Liver (tissue), 9 donors: ENCODE measurements around the gene KRT17. TPM values are rescaled to one million over a fixed set of nuclear protein-coding genes. Genes with fewer than 3 reads are reported as not detected.

Experiments
- DNase-seq: peaks from one replicate; pipeline ENCODE4 v3.0.0-alpha.2; 2017; ENCODE audit warnings: low spot score
- H3K27ac ChIP-seq, 2 donors: one replicate each; pipeline ENCODE4 v1.7.0; 2013; ENCODE audit warnings: inconsistent platforms in 2 of 2, low read length in 2 of 2, control low read depth in 1 of 2, low read depth in 1 of 2, mild to moderate bottlenecking in 1 of 2
- H3K27me3 ChIP-seq, 4 donors: one replicate each; pipeline versions ENCODE4 v1.6.1 to v1.7.0; 2013; ENCODE audit warnings: low read length in 3 of 4, inconsistent platforms in 1 of 4, mild to moderate bottlenecking in 1 of 4, moderate library complexity in 1 of 4; ENCODE audit not compliant: control insufficient read depth in 4 of 4, insufficient read depth in 4 of 4
- H3K36me3 ChIP-seq, 4 donors: one replicate each; pipeline versions ENCODE4 v1.6.1 to v1.7.0; 2013; ENCODE audit warnings: low read length in 3 of 4, mild to moderate bottlenecking in 3 of 4, low read depth in 1 of 4, moderate library complexity in 1 of 4; ENCODE audit not compliant: control insufficient read depth in 4 of 4, insufficient read depth in 3 of 4
- H3K4me1 ChIP-seq, 4 donors: one replicate each; pipeline versions ENCODE4 v1.6.1 to v1.7.0; 2013; ENCODE audit warnings: low read length in 3 of 4, mild to moderate bottlenecking in 3 of 4, moderate library complexity in 1 of 4; ENCODE audit not compliant: control insufficient read depth in 4 of 4, insufficient read depth in 4 of 4
- H3K4me3 ChIP-seq, 3 donors: one replicate each; pipeline versions ENCODE4 v1.6.1 to v1.7.0; 2013; ENCODE audit warnings: low read length in 3 of 3, control low read depth in 1 of 3, low read depth in 1 of 3, mild to moderate bottlenecking in 1 of 3
- H3K9ac ChIP-seq, 2 donors: one replicate each; pipeline ENCODE4 v1.7.0; 2013; ENCODE audit warnings: low read length in 2 of 2, mild to moderate bottlenecking in 2 of 2, moderate library complexity in 2 of 2, control low read depth in 1 of 2, low read depth in 1 of 2
- H3K9me3 ChIP-seq, 4 donors: one replicate each; pipeline versions ENCODE4 v1.6.1 to v1.7.0; 2013; ENCODE audit warnings: low read length in 3 of 4; ENCODE audit not compliant: control insufficient read depth in 4 of 4
- EGR1 ChIP-seq, 2 donors: IDR thresholded peaks; 2 replicates each; pipeline ENCODE4 v1.6.1; 2016 to 2018; ENCODE audit warnings: antibody characterized with exemption in 2 of 2, low read depth in 2 of 2
- FOXA1 ChIP-seq: IDR thresholded peaks from 2 replicates; pipeline ENCODE4 v1.6.1; 2016; ENCODE audit warnings: antibody characterized with exemption
- GABPA ChIP-seq, 2 donors: IDR thresholded peaks in 1 of 2; conservative IDR thresholded peaks in 1 of 2; 2 replicates each; pipeline ENCODE4 v1.6.1; 2016; ENCODE audit warnings: antibody characterized with exemption in 2 of 2, mild to moderate bottlenecking in 1 of 2, moderate library complexity in 1 of 2
- NR2F2 ChIP-seq: IDR thresholded peaks from 2 replicates; pipeline ENCODE4 v1.6.1; 2016; ENCODE audit warnings: antibody characterized with exemption
- RAD21 ChIP-seq, 2 donors: IDR thresholded peaks; 2 replicates each; pipeline ENCODE4 v1.6.1; 2016; ENCODE audit warnings: antibody characterized with exemption in 2 of 2, mild to moderate bottlenecking in 2 of 2
- SP1 ChIP-seq: IDR thresholded peaks from 2 replicates; pipeline ENCODE4 v1.6.1; 2018; ENCODE audit warnings: antibody characterized with exemption, mild to moderate bottlenecking
- TAF1 ChIP-seq: conservative IDR thresholded peaks from 2 replicates; pipeline ENCODE4 v1.6.1; 2016; ENCODE audit warnings: antibody characterized with exemption, mild to moderate bottlenecking
- WGBS: extraction: QIAGEN DNeasy Blood & Tissue Kit; methylation state at CpG from one replicate; pipeline ENCODE4 v1.1.7; 2013; 5-methylcytosine and 5-hydroxymethylcytosine counted together
- polyA plus RNA-seq, 2 donors: library from polyadenylated mRNA; stranded (reverse) in 1 of 2; unstranded in 1 of 2; fragments of 200-250 nt in 1 of 2; fragments of >200 nt in 1 of 2; fragmentation: Nextera tagmentation in 1 of 2; extraction: Ambion mirVana in 1 of 2; gene quantifications; one replicate each; pipeline versions ENCODE4 v1.2.1 to v1.2.3, GENCODE V29; 2013 to 2015
- total RNA-seq, 2 donors: library from RNA; depleted of rRNA; stranded (reverse); fragments of >200 nt; gene quantifications; one replicate each; pipeline ENCODE4 v1.2.3, GENCODE V29; 2014
- TF ChIP-seq, protein P1 (sequence below): fragments of 150-350 bp; IDR thresholded peaks from 2 replicates; pipeline ENCODE4 v1.5.1; 2017; ENCODE audit warnings: improper control_type of control experiment, low read depth, low read length; ENCODE audit not compliant: missing input control
- TF ChIP-seq, protein P2 (sequence below): IDR thresholded peaks from 2 replicates; pipeline ENCODE4 v1.6.1; 2016; ENCODE audit warnings: antibody characterized with exemption
- TF ChIP-seq, protein P3 (sequence below): IDR thresholded peaks from 2 replicates; pipeline ENCODE4 v1.6.1; 2016; ENCODE audit warnings: antibody characterized with exemption, mild to moderate bottlenecking
- donor health status: healthy.
- donor health status: healthy.
- donor health status: healthy.
- donor health status: healthy.
- donor health status: healthy.

The KRT17 gene
- total and polyA plus RNA-seq, 4 donors, result 0.15 TPM; not detected in 3

DNA sequence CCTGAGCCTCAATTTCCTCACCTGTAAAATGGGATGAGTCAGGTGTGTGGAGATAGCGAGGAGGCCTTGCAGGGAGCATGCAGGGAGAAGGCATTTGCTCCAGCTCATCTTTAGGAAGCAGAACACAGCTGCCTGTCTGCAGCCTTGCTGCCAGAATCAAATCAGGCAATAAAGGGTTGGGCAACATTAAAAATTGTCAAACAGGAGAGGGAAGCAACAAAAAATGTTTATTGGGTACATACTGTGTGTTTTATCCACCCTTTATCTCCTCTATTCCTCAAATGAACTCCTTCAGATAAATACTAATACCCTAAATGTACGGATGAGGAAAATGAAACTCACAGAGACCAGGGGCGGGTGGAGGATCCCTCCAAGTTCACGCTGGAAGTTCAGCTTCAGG, 24.1 kb downstream of the KRT17 start:
- Histone ChIP-seq H3K27me3 (no peaks in the 10 kb centered on the region), H3K36me3 (no peaks in the 10 kb centered on the region), H3K27ac (no peak overlapping the region), H3K4me3 (no peak overlapping the region), H3K9ac (no peak overlapping the region), H3K9me3 (no peaks in the 10 kb centered on the region), H3K4me1 (no peaks in the 10 kb centered on the region)
- no peak for DNase-seq
- WGBS, result 79% methylated on average over 4 of the region's 4 CpGs
- TF ChIP-seq, protein P1, sequence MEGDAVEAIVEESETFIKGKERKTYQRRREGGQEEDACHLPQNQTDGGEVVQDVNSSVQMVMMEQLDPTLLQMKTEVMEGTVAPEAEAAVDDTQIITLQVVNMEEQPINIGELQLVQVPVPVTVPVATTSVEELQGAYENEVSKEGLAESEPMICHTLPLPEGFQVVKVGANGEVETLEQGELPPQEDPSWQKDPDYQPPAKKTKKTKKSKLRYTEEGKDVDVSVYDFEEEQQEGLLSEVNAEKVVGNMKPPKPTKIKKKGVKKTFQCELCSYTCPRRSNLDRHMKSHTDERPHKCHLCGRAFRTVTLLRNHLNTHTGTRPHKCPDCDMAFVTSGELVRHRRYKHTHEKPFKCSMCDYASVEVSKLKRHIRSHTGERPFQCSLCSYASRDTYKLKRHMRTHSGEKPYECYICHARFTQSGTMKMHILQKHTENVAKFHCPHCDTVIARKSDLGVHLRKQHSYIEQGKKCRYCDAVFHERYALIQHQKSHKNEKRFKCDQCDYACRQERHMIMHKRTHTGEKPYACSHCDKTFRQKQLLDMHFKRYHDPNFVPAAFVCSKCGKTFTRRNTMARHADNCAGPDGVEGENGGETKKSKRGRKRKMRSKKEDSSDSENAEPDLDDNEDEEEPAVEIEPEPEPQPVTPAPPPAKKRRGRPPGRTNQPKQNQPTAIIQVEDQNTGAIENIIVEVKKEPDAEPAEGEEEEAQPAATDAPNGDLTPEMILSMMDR, result no peak
- TF ChIP-seq GABPA (IDR thresholded peaks at IDR 0.05 in 1 of 2, conservative IDR thresholded peaks at IDR 0.05 in 1 of 2) (no peak), EGR1 (IDR thresholded peaks at IDR 0.05; ENCODE audit: low read depth in 2 of 2) (no peak), NR2F2 (no peak), RAD21 (IDR thresholded peaks at IDR 0.05) (no peak)
- TF ChIP-seq, protein P2, sequence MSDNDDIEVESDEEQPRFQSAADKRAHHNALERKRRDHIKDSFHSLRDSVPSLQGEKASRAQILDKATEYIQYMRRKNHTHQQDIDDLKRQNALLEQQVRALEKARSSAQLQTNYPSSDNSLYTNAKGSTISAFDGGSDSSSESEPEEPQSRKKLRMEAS, result no peak
- TF ChIP-seq, protein P3, sequence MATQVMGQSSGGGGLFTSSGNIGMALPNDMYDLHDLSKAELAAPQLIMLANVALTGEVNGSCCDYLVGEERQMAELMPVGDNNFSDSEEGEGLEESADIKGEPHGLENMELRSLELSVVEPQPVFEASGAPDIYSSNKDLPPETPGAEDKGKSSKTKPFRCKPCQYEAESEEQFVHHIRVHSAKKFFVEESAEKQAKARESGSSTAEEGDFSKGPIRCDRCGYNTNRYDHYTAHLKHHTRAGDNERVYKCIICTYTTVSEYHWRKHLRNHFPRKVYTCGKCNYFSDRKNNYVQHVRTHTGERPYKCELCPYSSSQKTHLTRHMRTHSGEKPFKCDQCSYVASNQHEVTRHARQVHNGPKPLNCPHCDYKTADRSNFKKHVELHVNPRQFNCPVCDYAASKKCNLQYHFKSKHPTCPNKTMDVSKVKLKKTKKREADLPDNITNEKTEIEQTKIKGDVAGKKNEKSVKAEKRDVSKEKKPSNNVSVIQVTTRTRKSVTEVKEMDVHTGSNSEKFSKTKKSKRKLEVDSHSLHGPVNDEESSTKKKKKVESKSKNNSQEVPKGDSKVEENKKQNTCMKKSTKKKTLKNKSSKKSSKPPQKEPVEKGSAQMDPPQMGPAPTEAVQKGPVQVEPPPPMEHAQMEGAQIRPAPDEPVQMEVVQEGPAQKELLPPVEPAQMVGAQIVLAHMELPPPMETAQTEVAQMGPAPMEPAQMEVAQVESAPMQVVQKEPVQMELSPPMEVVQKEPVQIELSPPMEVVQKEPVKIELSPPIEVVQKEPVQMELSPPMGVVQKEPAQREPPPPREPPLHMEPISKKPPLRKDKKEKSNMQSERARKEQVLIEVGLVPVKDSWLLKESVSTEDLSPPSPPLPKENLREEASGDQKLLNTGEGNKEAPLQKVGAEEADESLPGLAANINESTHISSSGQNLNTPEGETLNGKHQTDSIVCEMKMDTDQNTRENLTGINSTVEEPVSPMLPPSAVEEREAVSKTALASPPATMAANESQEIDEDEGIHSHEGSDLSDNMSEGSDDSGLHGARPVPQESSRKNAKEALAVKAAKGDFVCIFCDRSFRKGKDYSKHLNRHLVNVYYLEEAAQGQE, result no peak

DNA sequence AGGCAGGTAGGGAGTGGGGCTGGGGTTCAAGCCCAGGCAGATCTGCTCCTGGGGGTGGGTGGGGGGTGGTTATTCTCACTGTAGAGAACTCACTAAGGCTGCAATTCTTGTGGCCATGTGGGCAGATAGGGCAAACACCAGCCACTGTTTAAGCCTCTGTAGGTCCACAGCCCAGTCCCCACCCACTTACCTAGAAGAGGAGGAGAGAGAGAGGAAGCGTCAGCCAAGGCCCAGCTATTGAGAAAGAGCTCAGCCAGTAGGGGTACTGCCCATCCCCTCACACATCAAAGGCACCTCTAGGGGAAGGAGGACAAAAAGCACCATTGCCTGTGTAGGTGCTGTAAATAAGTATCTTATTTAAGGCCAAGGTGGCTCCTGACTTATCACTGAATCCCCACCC, 24.7 kb downstream of the KRT17 start:
- WGBS, result 56% methylated on average over 1 of the region's 1 CpG
- no peak for DNase-seq
- peaks cover 0 to 3% (median 0%) of the 10 kb centered on the region in 4 donors for H3K27me3 ChIP-seq
- no peak for TF ChIP-seq FOXA1
- H3K9ac ChIP-seq, result no peak overlapping the region
- no peaks in the 10 kb centered on the region for H3K9me3 ChIP-seq
- H3K36me3 ChIP-seq, result no peaks in the 10 kb centered on the region
- no peak overlapping the region for H3K4me3 ChIP-seq
- no peaks in the 10 kb centered on the region for H3K4me1 ChIP-seq
- H3K27ac ChIP-seq, result no peak overlapping the region

DNA sequence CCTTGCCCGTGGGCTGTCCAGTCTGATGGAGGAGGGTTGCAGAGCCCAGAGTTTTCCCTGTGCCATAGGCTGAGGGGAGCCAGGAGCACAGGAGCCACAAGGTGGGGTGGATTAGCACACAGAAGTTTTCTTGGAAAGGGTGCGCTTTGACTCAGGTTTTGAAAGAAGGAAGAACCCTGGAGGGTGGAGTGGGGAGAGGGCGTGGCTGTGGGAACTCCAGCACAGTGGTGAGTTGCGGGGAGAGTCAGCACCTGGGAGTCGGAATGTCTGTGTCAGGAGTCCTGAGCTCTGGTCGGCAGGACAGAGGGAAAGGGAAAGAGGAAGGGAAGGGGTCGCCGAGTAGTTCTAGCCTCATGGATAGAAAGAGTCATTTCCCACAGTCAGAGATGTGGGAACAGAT, 28.8 kb downstream of the KRT17 start:
- TF ChIP-seq SP1 (no peak), TAF1 (no peak)
- Histone ChIP-seq H3K27me3 (peaks cover 0 to 3% (median 0%) of the 10 kb centered on the region in 4 donors), H3K27ac (no peak overlapping the region), H3K4me1 (no peaks in the 10 kb centered on the region), H3K36me3 (no peaks in the 10 kb centered on the region), H3K4me3 (no peak overlapping the region), H3K9ac (no peak overlapping the region), H3K9me3 (no peaks in the 10 kb centered on the region)
- no peak for DNase-seq
- WGBS, result 70% methylated on average over 8 of the region's 8 CpGs
